Measurements from ENCODE around the gene TNFRSF14. TPM values are rescaled to one million over a fixed set of nuclear protein-coding genes. Genes with fewer than 3 reads are reported as not detected.

The TNFRSF14 gene
- total RNA-seq, 1 donor from 2014 or later: 191 TPM

GRCh38 chr1:2594001-2594640 is 38.0 kb downstream of the TNFRSF14 start:
- no peak overlapping the region for H3K4me3 Mint-ChIP-seq (ENCODE audit: low read depth)
- DNase-seq (ENCODE audit: low spot score): no peak
- no peaks in the 10 kb centered on the region for H3K9me3 Mint-ChIP-seq
- peaks cover 4% of the 10 kb centered on the region for H3K27me3 Mint-ChIP-seq (ENCODE audit: low read depth)
- intact Hi-C loops (cut with micrococcal nuclease): no loop called here
- peaks cover 4% of the 10 kb centered on the region for H3K36me3 Mint-ChIP-seq (ENCODE audit: low read depth)
- H3K4me1 Mint-ChIP-seq (ENCODE audit: low read depth): peaks cover 2% of the 10 kb centered on the region
- H3K27ac Mint-ChIP-seq: no peak overlapping the region

GRCh38 chr1:2594641-2595131 is 38.5 kb downstream of the TNFRSF14 start:
- Mint-ChIP-seq H3K4me1 (ENCODE audit: low read depth) (peaks cover 2% of the 10 kb centered on the region), H3K9me3 (no peaks in the 10 kb centered on the region), H3K4me3 (ENCODE audit: low read depth) (no peak overlapping the region), H3K27ac (no peak overlapping the region), H3K27me3 (ENCODE audit: low read depth) (peaks cover 4% of the 10 kb centered on the region), H3K36me3 (ENCODE audit: low read depth) (peaks cover under 1% of the 10 kb centered on the region)
- DNase-seq (ENCODE audit: low spot score): no peak
- intact Hi-C loops (cut with micrococcal nuclease): no loop called here

- Mint-ChIP-seq H3K4me1 (ENCODE audit: low read depth) (peaks cover 2% of the 10 kb centered on the region), H3K27me3 (ENCODE audit: low read depth) (peaks cover 4% of the 10 kb centered on the region), H3K4me3 (ENCODE audit: low read depth) (no peak overlapping the region), H3K27ac (no peak overlapping the region), H3K9me3 (no peaks in the 10 kb centered on the region), H3K36me3 (ENCODE audit: low read depth) (no peaks in the 10 kb centered on the region)
- intact Hi-C loops (cut with micrococcal nuclease): no loop called here
- DNase-seq (ENCODE audit: low spot score): no peak
These were observed 39.2 kb downstream of the TNFRSF14 start for GRCh38 chr1:2595261-2595811.

GRCh38 chr1:2595812-2596529 is 39.8 kb downstream of the TNFRSF14 start:
- Mint-ChIP-seq H3K27ac (no peak overlapping the region), H3K9me3 (no peaks in the 10 kb centered on the region), H3K4me1 (ENCODE audit: low read depth) (peaks cover 2% of the 10 kb centered on the region), H3K36me3 (ENCODE audit: low read depth) (no peaks in the 10 kb centered on the region), H3K27me3 (ENCODE audit: low read depth) (peaks cover 4% of the 10 kb centered on the region), H3K4me3 (ENCODE audit: low read depth) (no peak overlapping the region)
- intact Hi-C loops (cut with micrococcal nuclease): no loop called here
- no peak for DNase-seq (ENCODE audit: low spot score)

- no peaks in the 10 kb centered on the region for H3K9me3 Mint-ChIP-seq
- intact Hi-C loops (cut with micrococcal nuclease): no loop called here
- no peak overlapping the region for H3K4me3 Mint-ChIP-seq (ENCODE audit: low read depth)
- no peaks in the 10 kb centered on the region for H3K36me3 Mint-ChIP-seq (ENCODE audit: low read depth)
- DNase-seq (ENCODE audit: low spot score): no peak
- no peak overlapping the region for H3K27ac Mint-ChIP-seq
- H3K4me1 Mint-ChIP-seq (ENCODE audit: low read depth): peaks cover 2% of the 10 kb centered on the region
- peaks cover 8% of the 10 kb centered on the region for H3K27me3 Mint-ChIP-seq (ENCODE audit: low read depth)
These were observed 40.6 kb downstream of the TNFRSF14 start for GRCh38 chr1:2596530-2597333.

GRCh38 chr1:2597441-2598328 is 41.5 kb downstream of the TNFRSF14 start:
- DNase-seq (ENCODE audit: low spot score): no peak
- H3K4me3 Mint-ChIP-seq (ENCODE audit: low read depth): no peak overlapping the region
- peaks cover 8% of the 10 kb centered on the region for H3K27me3 Mint-ChIP-seq (ENCODE audit: low read depth)
- no peak overlapping the region for H3K27ac Mint-ChIP-seq
- H3K36me3 Mint-ChIP-seq (ENCODE audit: low read depth): no peaks in the 10 kb centered on the region
- peaks cover 2% of the 10 kb centered on the region for H3K4me1 Mint-ChIP-seq (ENCODE audit: low read depth)
- intact Hi-C loops (cut with micrococcal nuclease): no loop called here
- no peaks in the 10 kb centered on the region for H3K9me3 Mint-ChIP-seq

- H3K4me3 Mint-ChIP-seq (ENCODE audit: low read depth): no peak overlapping the region
- H3K36me3 Mint-ChIP-seq (ENCODE audit: low read depth): no peaks in the 10 kb centered on the region
- no peak for DNase-seq (ENCODE audit: low spot score)
- intact Hi-C loops (cut with micrococcal nuclease): no loop called here
- no peaks in the 10 kb centered on the region for H3K4me1 Mint-ChIP-seq (ENCODE audit: low read depth)
- H3K27me3 Mint-ChIP-seq (ENCODE audit: low read depth): peaks cover 8% of the 10 kb centered on the region
- H3K27ac Mint-ChIP-seq: no peak overlapping the region
- H3K9me3 Mint-ChIP-seq: no peaks in the 10 kb centered on the region
These were observed 42.3 kb downstream of the TNFRSF14 start for GRCh38 chr1:2598329-2598931.

GRCh38 chr1:2601721-2602303 is 45.6 kb downstream of the TNFRSF14 start:
- intact Hi-C loops (cut with micrococcal nuclease): no loop called here
- H3K36me3 Mint-ChIP-seq (ENCODE audit: low read depth): no peaks in the 10 kb centered on the region
- H3K4me3 Mint-ChIP-seq (ENCODE audit: low read depth): no peak overlapping the region
- H3K9me3 Mint-ChIP-seq: no peaks in the 10 kb centered on the region
- no peaks in the 10 kb centered on the region for H3K4me1 Mint-ChIP-seq (ENCODE audit: low read depth)
- DNase-seq (ENCODE audit: low spot score): no peak
- H3K27ac Mint-ChIP-seq: no peak overlapping the region
- H3K27me3 Mint-ChIP-seq (ENCODE audit: low read depth): peaks cover 8% of the 10 kb centered on the region

GRCh38 chr1:2602311-2602835 is 46.2 kb downstream of the TNFRSF14 start:
- DNase-seq (ENCODE audit: low spot score): no peak
- Mint-ChIP-seq H3K9me3 (no peaks in the 10 kb centered on the region), H3K27me3 (ENCODE audit: low read depth) (peaks cover 8% of the 10 kb centered on the region), H3K27ac (no peak overlapping the region), H3K36me3 (ENCODE audit: low read depth) (no peaks in the 10 kb centered on the region), H3K4me1 (ENCODE audit: low read depth) (no peaks in the 10 kb centered on the region), H3K4me3 (ENCODE audit: low read depth) (no peak overlapping the region)
- intact Hi-C loops (cut with micrococcal nuclease): no loop called here

- DNase-seq (ENCODE audit: low spot score): no peak
- Mint-ChIP-seq H3K27me3 (ENCODE audit: low read depth) (peaks cover 8% of the 10 kb centered on the region), H3K9me3 (no peaks in the 10 kb centered on the region), H3K36me3 (ENCODE audit: low read depth) (no peaks in the 10 kb centered on the region), H3K4me3 (ENCODE audit: low read depth) (no peak overlapping the region), H3K4me1 (ENCODE audit: low read depth) (no peaks in the 10 kb centered on the region), H3K27ac (no peak overlapping the region)
- intact Hi-C loops (cut with micrococcal nuclease): no loop called here
These were observed 46.8 kb downstream of the TNFRSF14 start for GRCh38 chr1:2602866-2603520.

GRCh38 chr1:2603521-2604155 is 47.5 kb downstream of the TNFRSF14 start:
- Mint-ChIP-seq H3K4me1 (ENCODE audit: low read depth) (no peaks in the 10 kb centered on the region), H3K4me3 (ENCODE audit: low read depth) (no peak overlapping the region), H3K36me3 (ENCODE audit: low read depth) (no peaks in the 10 kb centered on the region), H3K27me3 (ENCODE audit: low read depth) (peaks cover 5% of the 10 kb centered on the region), H3K9me3 (peaks cover 4% of the 10 kb centered on the region), H3K27ac (no peak overlapping the region)
- DNase-seq (ENCODE audit: low spot score): no peak
- intact Hi-C loops (cut with micrococcal nuclease): no loop called here

Data from activated T-helper 2 cell treated with anti-CD3 and anti-CD28 coated beads, Interferon-gamma antibody, Interleukin-2, Interleukin-4, amounts not matched to agents 10 μg/mL and 5 μg/mL and 100 μg/mL, durations not matched to agents 14 hours and 24 hours and 36 hours (primary cell).